ENCODE data around the gene H2AZ2. TPM values are rescaled to one million over a fixed set of nuclear protein-coding genes. Genes with fewer than 3 reads are reported as not detected.

H2AZ2 gene
- 100 to 1,000 TPM; 233 to 274 TPM for total RNA-seq

GRCh38 chr7:44847920-44848634 lies at the start of gene H2AZ2:
TSS of gene H2AZ2 (minus strand) at chr7:44848087. CDS start at chr7:44847971, 116 bp downstream.
- Mint-ChIP-seq H3K4me1 (ENCODE audit: low read depth) (peaks cover 70% of the 10 kb centered on the region), H3K9me3 (no peaks in the 10 kb centered on the region), H3K27ac (peak within 1 kb of the TSS; percentile 94), H3K36me3 (ENCODE audit: insufficient read depth in 2 of 2) (peaks cover 4 to 12% of the 10 kb centered on the region in 2 donors), H3K4me3 (peak within 1 kb of the TSS; percentile 88 to 93), H3K27me3 (ENCODE audit: low read depth) (no peaks in the 10 kb centered on the region)
- DNase-seq (peak; percentile 100), ATAC-seq (replicated peaks in 1 of 2) (peak; percentile 85 to 87)

GRCh38 chr7:44897309-44897708 lies 49.4 kb upstream of the H2AZ2 start:
- DNase-seq (no peak), ATAC-seq (replicated peaks in 1 of 2) (no peak)
- no peaks in the 10 kb centered on the region for H3K27me3 Mint-ChIP-seq (ENCODE audit: low read depth)
- H3K4me3 Mint-ChIP-seq: no peak overlapping the region
- H3K4me1 Mint-ChIP-seq (ENCODE audit: low read depth): peaks cover 39% of the 10 kb centered on the region
- H3K36me3 Mint-ChIP-seq (ENCODE audit: insufficient read depth in 2 of 2): peaks cover 0 to 1% of the 10 kb centered on the region in 2 donors
- peaks cover 0 to 2% of the 10 kb centered on the region in 2 donors for H3K9me3 Mint-ChIP-seq
- H3K27ac Mint-ChIP-seq: peak overlapping the region; percentile 69

GRCh38 chr7:44894888-44895580 lies 47.1 kb upstream of the H2AZ2 start:
- peaks cover 0 to 2% of the 10 kb centered on the region in 2 donors for H3K9me3 Mint-ChIP-seq
- peak overlapping the region; percentile 2 for H3K27ac Mint-ChIP-seq
- H3K4me1 Mint-ChIP-seq (ENCODE audit: low read depth): peaks cover 53% of the 10 kb centered on the region
- DNase-seq (no peak), ATAC-seq (replicated peaks in 1 of 2) (peak; percentile 52 to 71)
- H3K27me3 Mint-ChIP-seq (ENCODE audit: low read depth): no peaks in the 10 kb centered on the region
- H3K4me3 Mint-ChIP-seq: no peak overlapping the region
- peaks cover 0 to 1% of the 10 kb centered on the region in 2 donors for H3K36me3 Mint-ChIP-seq (ENCODE audit: insufficient read depth in 2 of 2)

GRCh38 chr7:44893710-44894234 lies 45.9 kb upstream of the H2AZ2 start:
- Mint-ChIP-seq H3K36me3 (ENCODE audit: insufficient read depth in 2 of 2) (peaks cover 0 to 1% of the 10 kb centered on the region in 2 donors), H3K4me1 (ENCODE audit: low read depth) (peaks cover 53% of the 10 kb centered on the region), H3K4me3 (no peak overlapping the region), H3K9me3 (peaks cover 0 to 2% of the 10 kb centered on the region in 2 donors), H3K27me3 (ENCODE audit: low read depth) (no peaks in the 10 kb centered on the region), H3K27ac (no peak overlapping the region)
- ATAC-seq (replicated peaks in 1 of 2) (no peak), DNase-seq (no peak)

GRCh38 chr7:44891791-44892190 lies 43.9 kb upstream of the H2AZ2 start:
- H3K4me3 Mint-ChIP-seq: peak overlapping the region; percentile 26 to 62
- no peak for ATAC-seq (replicated peaks in 1 of 2)

GRCh38 chr7:44891372-44891771 lies 43.5 kb upstream of the H2AZ2 start:
- DNase-seq: peak; percentile 33 to 56
- Mint-ChIP-seq H3K27me3 (ENCODE audit: low read depth) (no peaks in the 10 kb centered on the region), H3K4me1 (ENCODE audit: low read depth) (peaks cover 55% of the 10 kb centered on the region), H3K36me3 (ENCODE audit: insufficient read depth in 2 of 2) (no peaks in the 10 kb centered on the region), H3K4me3 (peak overlapping the region; percentile 26 to 62), H3K27ac (peak overlapping the region; percentile 89), H3K9me3 (no peaks in the 10 kb centered on the region)
- peak; percentile 80 to 83 for ATAC-seq (replicated peaks in 1 of 2)

More at GRCh38 chr7:44891791-44892190, 43.9 kb upstream of the H2AZ2 start:
- Mint-ChIP-seq H3K9me3 (no peaks in the 10 kb centered on the region), H3K27ac (peak overlapping the region; percentile 89), H3K27me3 (ENCODE audit: low read depth) (no peaks in the 10 kb centered on the region), H3K36me3 (ENCODE audit: insufficient read depth in 2 of 2) (no peaks in the 10 kb centered on the region), H3K4me1 (ENCODE audit: low read depth) (peaks cover 51% of the 10 kb centered on the region)
- DNase-seq: no peak

- Mint-ChIP-seq H3K36me3 (ENCODE audit: insufficient read depth in 2 of 2) (peaks cover 7% of the 10 kb centered on the region in 2 donors), H3K27me3 (ENCODE audit: low read depth) (no peaks in the 10 kb centered on the region), H3K27ac (peak overlapping the region; percentile 66), H3K4me3 (no peak overlapping the region), H3K9me3 (no peaks in the 10 kb centered on the region), H3K4me1 (ENCODE audit: low read depth) (peaks cover 46% of the 10 kb centered on the region)
- DNase-seq: no peak
- no peak for ATAC-seq (replicated peaks in 1 of 2)
Observed at GRCh38 chr7:44889086-44889781, 41.3 kb upstream of the H2AZ2 start.

- Mint-ChIP-seq H3K36me3 (ENCODE audit: insufficient read depth in 2 of 2) (peaks cover 10 to 23% of the 10 kb centered on the region in 2 donors), H3K27me3 (ENCODE audit: low read depth) (no peaks in the 10 kb centered on the region), H3K4me3 (peak overlapping the region; percentile 84 to 93), H3K9me3 (no peaks in the 10 kb centered on the region), H3K4me1 (ENCODE audit: low read depth) (peaks cover 54% of the 10 kb centered on the region), H3K27ac (peak overlapping the region; percentile 33)
- ATAC-seq (replicated peaks in 1 of 2) (no peak), DNase-seq (no peak)
Observed at GRCh38 chr7:44887293-44887692, 39.4 kb upstream of the H2AZ2 start.

- DNase-seq (peak; percentile 97 to 99), ATAC-seq (replicated peaks in 1 of 2) (peak; percentile 95)
- peaks cover 58% of the 10 kb centered on the region for H3K4me1 Mint-ChIP-seq (ENCODE audit: low read depth)
- peaks cover 12 to 29% of the 10 kb centered on the region in 2 donors for H3K36me3 Mint-ChIP-seq (ENCODE audit: insufficient read depth in 2 of 2)
- H3K9me3 Mint-ChIP-seq: no peaks in the 10 kb centered on the region
- H3K27ac Mint-ChIP-seq: peak within 1 kb of the TSS; percentile 94
- H3K27me3 Mint-ChIP-seq (ENCODE audit: low read depth): no peaks in the 10 kb centered on the region
- H3K4me3 Mint-ChIP-seq: peak within 1 kb of the TSS; percentile 84 to 93
Observed at GRCh38 chr7:44885394-44886317, 37.8 kb upstream of the H2AZ2 start, which contains the start of gene PURB. TSS of gene PURB (minus strand) at chr7:44885530. CDS start at chr7:44885348, 182 bp downstream.

GRCh38 chr7:44884621-44885393 lies 36.9 kb upstream of the H2AZ2 start:
- H3K4me1 Mint-ChIP-seq (ENCODE audit: low read depth): peaks cover 65% of the 10 kb centered on the region
- H3K4me3 Mint-ChIP-seq: peak overlapping the region; percentile 84 to 93
- DNase-seq (peak; percentile 71), ATAC-seq (replicated peaks in 1 of 2) (peak; percentile 19 to 21)
- H3K27me3 Mint-ChIP-seq (ENCODE audit: low read depth): no peaks in the 10 kb centered on the region
- no peaks in the 10 kb centered on the region for H3K9me3 Mint-ChIP-seq
- peak overlapping the region; percentile 72 for H3K27ac Mint-ChIP-seq
- peaks cover 16 to 30% of the 10 kb centered on the region in 2 donors for H3K36me3 Mint-ChIP-seq (ENCODE audit: insufficient read depth in 2 of 2)

- Mint-ChIP-seq H3K4me3 (peak overlapping the region; percentile 84 to 93), H3K27me3 (ENCODE audit: low read depth) (no peaks in the 10 kb centered on the region), H3K36me3 (ENCODE audit: insufficient read depth in 2 of 2) (peaks cover 16 to 30% of the 10 kb centered on the region in 2 donors), H3K4me1 (ENCODE audit: low read depth) (peaks cover 69% of the 10 kb centered on the region), H3K27ac (peak overlapping the region; percentile 72), H3K9me3 (no peaks in the 10 kb centered on the region)
- ATAC-seq (replicated peaks in 1 of 2) (no peak), DNase-seq (no peak)
Observed at GRCh38 chr7:44883961-44884620, 36.2 kb upstream of the H2AZ2 start.
